ENCODE measurements around the gene CLTB. TPM values are rescaled to one million over a fixed set of nuclear protein-coding genes. Genes with fewer than 3 reads are reported as not detected.
A peak's percentile ranks its signal among the peaks of the same experiment; 100 is the strongest.

The CLTB gene
- polyA plus RNA-seq, 3 donors: 63.2 to 87.6 (median 75.2) TPM

GRCh38 chr5:176384366-176384930 is 31.9 kb downstream of the CLTB start:
- DNase-seq: no peak
- H3K27ac ChIP-seq (ENCODE audit: low read depth in 1 of 2, low read length in 2 of 2): no peak overlapping the region
- no peaks in the 10 kb centered on the region for H3K9me3 Mint-ChIP-seq
- peaks cover 0 to 2% (median 0%) of the 10 kb centered on the region in 3 donors for H3K27me3 Mint-ChIP-seq (ENCODE audit: low read depth in 3 of 3)
- peaks cover 26% of the 10 kb centered on the region for H3K4me1 Mint-ChIP-seq
- peaks cover 11% of the 10 kb centered on the region for H4K20me1 ChIP-seq (ENCODE audit: insufficient read depth, low read length)
- peaks cover 39 to 62% of the 10 kb centered on the region in 2 donors for H3K36me3 ChIP-seq (replicated peaks in 1 of 2; ENCODE audit: control insufficient read depth in 1 of 2, insufficient read depth in 2 of 2, low read length in 2 of 2)
- no peak overlapping the region for H2AFZ ChIP-seq (ENCODE audit: insufficient read depth, low read depth, low read length, poor library complexity, severe bottlenecking)
- H3K4me1 ChIP-seq (ENCODE audit: control insufficient read depth in 1 of 2, insufficient read depth in 2 of 2, low read length in 2 of 2): peaks cover 11 to 22% of the 10 kb centered on the region in 2 donors
- no peaks in the 10 kb centered on the region for H3K27me3 ChIP-seq (ENCODE audit: control insufficient read depth in 2 of 2, insufficient read depth in 2 of 2, low read length in 2 of 2)
- H3K9ac ChIP-seq (ENCODE audit: insufficient read depth, low read length, poor library complexity, severe bottlenecking): no peak overlapping the region
- WGBS (ENCODE audit: insufficient coverage): 91% methylated on average over 5 of the region's 8 CpGs
- no peak overlapping the region for H3K4me3 ChIP-seq (replicated peaks in 1 of 3; ENCODE audit: low read depth in 2 of 3, low read length in 3 of 3)
- no peak for TF ChIP-seq CTCF (IDR thresholded peaks at IDR 0.05)
- H3K4me3 Mint-ChIP-seq: no peak overlapping the region
- H3K79me2 ChIP-seq (ENCODE audit: insufficient read depth, low read length): peaks cover 29% of the 10 kb centered on the region
- H3K36me3 Mint-ChIP-seq: peaks cover 47 to 55% of the 10 kb centered on the region in 2 donors
- peak overlapping the region in 1 of 7 donors; percentile 45 for H3K27ac Mint-ChIP-seq
- H3K4me2 ChIP-seq (replicated peaks; ENCODE audit: extremely low read depth, low read length, poor library complexity, severe bottlenecking): no peak overlapping the region
- no peaks in the 10 kb centered on the region for H3K9me3 ChIP-seq (replicated peaks in 1 of 2; ENCODE audit: control insufficient read depth in 1 of 2, insufficient read depth in 1 of 2, low read length in 2 of 2)
- intact Hi-C loops (cut with micrococcal nuclease): loop anchor here in 1 of 2 donors (10.0 kb wide), 1 partner anchor 150 kb away; the partner anchor contains the start of gene RNF44

- Histone ChIP-seq H2AFZ (ENCODE audit: insufficient read depth, low read depth, low read length, poor library complexity, severe bottlenecking) (no peak overlapping the region), H3K9ac (ENCODE audit: insufficient read depth, low read length, poor library complexity, severe bottlenecking) (no peak overlapping the region), H3K9me3 (replicated peaks in 1 of 2; ENCODE audit: control insufficient read depth in 1 of 2, insufficient read depth in 1 of 2, low read length in 2 of 2) (no peaks in the 10 kb centered on the region), H3K36me3 (replicated peaks in 1 of 2; ENCODE audit: control insufficient read depth in 1 of 2, insufficient read depth in 2 of 2, low read length in 2 of 2) (peaks cover 39 to 62% of the 10 kb centered on the region in 2 donors), H3K27me3 (ENCODE audit: control insufficient read depth in 2 of 2, insufficient read depth in 2 of 2, low read length in 2 of 2) (no peaks in the 10 kb centered on the region), H3K79me2 (ENCODE audit: insufficient read depth, low read length) (peaks cover 27% of the 10 kb centered on the region), H3K4me1 (ENCODE audit: control insufficient read depth in 1 of 2, insufficient read depth in 2 of 2, low read length in 2 of 2) (peaks cover 10 to 18% of the 10 kb centered on the region in 2 donors), H3K27ac (ENCODE audit: low read depth in 1 of 2, low read length in 2 of 2) (no peak overlapping the region), H3K4me3 (replicated peaks in 1 of 3; ENCODE audit: low read depth in 2 of 3, low read length in 3 of 3) (no peak overlapping the region), H4K20me1 (ENCODE audit: insufficient read depth, low read length) (peaks cover 11% of the 10 kb centered on the region), H3K4me2 (replicated peaks; ENCODE audit: extremely low read depth, low read length, poor library complexity, severe bottlenecking) (no peak overlapping the region)
- TF ChIP-seq CTCF (IDR thresholded peaks at IDR 0.05): no peak
- Mint-ChIP-seq H3K4me1 (peaks cover 23% of the 10 kb centered on the region), H3K4me3 (no peak overlapping the region), H3K27ac (peak overlapping the region in 1 of 7 donors; percentile 45), H3K9me3 (no peaks in the 10 kb centered on the region), H3K27me3 (ENCODE audit: low read depth in 3 of 3) (peaks cover 0 to 2% (median 0%) of the 10 kb centered on the region in 3 donors), H3K36me3 (peaks cover 47 to 55% of the 10 kb centered on the region in 2 donors)
- WGBS (ENCODE audit: insufficient coverage): 93% methylated on average over 3 of the region's 9 CpGs
- DNase-seq: no peak
- intact Hi-C loops (cut with micrococcal nuclease): loop anchor here in 1 of 2 donors (10.0 kb wide), 1 partner anchor 151 kb away; the partner anchor contains the start of gene RNF44
These were observed 32.4 kb downstream of the CLTB start for GRCh38 chr5:176383961-176384360.
